Astrocyte of the cerebellum (primary cell): ENCODE results near the gene FASTK.

Experiments
- DNase-seq: peaks from one replicate; pipeline ENCODE4 v3.0.0-alpha.2; 2011; ENCODE audit warnings: low read depth
- H3K4me3 ChIP-seq: 2 replicates; pipeline ENCODE4 v1.5.1; 2011; ENCODE audit warnings: mild to moderate bottlenecking, low read depth, low read length, moderate library complexity
- CTCF ChIP-seq: IDR thresholded peaks from 2 replicates; pipeline ENCODE4 v1.5.1; 2012; ENCODE audit warnings: low read length, low read depth, moderate library complexity, mild to moderate bottlenecking; ENCODE audit errors: missing control alignments
- in situ Hi-C: cut with HindIII; loops from 2 replicates; pipeline ENCODE4 v1.10.0; 2017; ENCODE audit warnings: low sequenced_read_pairs

Gene FASTK

GRCh38 chr7:151065516-151065915 is 15.1 kb downstream of the FASTK start:
- H3K4me3 ChIP-seq: no peak overlapping the region
- in situ Hi-C loops: loop anchor here (5.0 kb wide), 1 partner anchor 102 kb away; the partner anchor contains the start of gene GBX1
- no peak for TF ChIP-seq CTCF
- DNase-seq: no peak

DNA sequence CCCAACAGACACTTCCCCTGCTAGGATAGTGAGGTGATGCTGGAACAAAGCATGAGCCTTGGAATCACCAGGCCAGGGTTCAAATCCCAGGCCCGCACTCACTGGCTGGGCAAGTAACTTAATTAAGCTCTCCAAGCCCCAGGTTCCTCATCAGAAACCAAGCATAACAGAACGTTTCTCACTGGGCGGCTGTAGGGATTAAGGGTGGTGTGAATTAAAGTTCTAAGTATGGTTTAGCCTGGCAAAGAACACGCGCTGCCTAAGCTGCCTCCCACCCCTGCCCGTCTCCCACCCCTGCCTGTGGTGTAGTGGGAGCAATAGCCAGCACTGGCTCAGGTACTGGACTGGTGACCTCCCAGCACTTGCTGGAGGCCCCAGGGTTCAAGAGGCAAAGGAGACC is 15.6 kb downstream of the FASTK start:
- no peak for TF ChIP-seq CTCF
- no peak for DNase-seq
- in situ Hi-C loops: loop anchor here (5.0 kb wide), 1 partner anchor 102 kb away; the partner anchor contains the start of gene GBX1
- no peak overlapping the region for H3K4me3 ChIP-seq

GRCh38 chr7:151064454-151064853 is 16.2 kb downstream of the FASTK start:
- TF ChIP-seq CTCF: no peak
- DNase-seq: no peak
- H3K4me3 ChIP-seq: no peak overlapping the region
- in situ Hi-C loops: no loop called here

- TF ChIP-seq CTCF: no peak
- DNase-seq: no peak
- H3K4me3 ChIP-seq: peak overlapping the region; percentile 18
- in situ Hi-C loops: no loop called here
Measured at GRCh38 chr7:151063212-151063561, 17.4 kb downstream of the FASTK start.

- DNase-seq: no peak
- in situ Hi-C loops: no loop called here
- H3K4me3 ChIP-seq: peak overlapping the region; percentile 27
- no peak for TF ChIP-seq CTCF
Measured at GRCh38 chr7:151062399-151063211, 18.0 kb downstream of the FASTK start.

DNA sequence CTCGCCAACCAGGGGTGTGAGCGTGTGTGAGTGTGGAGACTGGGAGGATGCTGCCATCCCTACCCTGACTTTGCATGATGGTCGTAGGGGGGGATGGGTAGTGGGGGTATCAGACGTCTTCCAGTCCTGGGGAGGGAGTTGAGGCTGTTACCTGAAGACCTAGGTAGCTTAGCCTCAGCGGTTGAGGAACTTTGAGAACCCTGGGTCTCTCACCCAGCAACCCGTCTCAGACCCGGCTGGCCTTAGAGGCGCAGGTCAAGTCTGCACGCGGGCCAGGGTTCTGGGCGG is 18.6 kb downstream of the FASTK start:
- no peak for TF ChIP-seq CTCF
- H3K4me3 ChIP-seq: peak overlapping the region; percentile 84
- in situ Hi-C loops: no loop called here
- no peak for DNase-seq
